Fibroblast of pulmonary artery (primary cell): Measurements from ENCODE around the gene PKMYT1.

ENCODE experiments used
- DNase-seq: peaks from one replicate; pipeline ENCODE4 v3.0.0-alpha.2; 2010; ENCODE audit warnings: low read depth
- H3K4me3 ChIP-seq: replicated peaks from 2 replicates; pipeline ENCODE4 v1.5.1; 2011; ENCODE audit warnings: low read depth, mild to moderate bottlenecking, control low read depth, low read length, moderate library complexity
- CTCF ChIP-seq: IDR thresholded peaks from 2 replicates; pipeline ENCODE4 v1.5.1; 2011; ENCODE audit warnings: mild to moderate bottlenecking, control low read depth, low read length, inconsistent platforms; ENCODE audit errors: missing control alignments

Gene PKMYT1

GRCh38 chr16:2992383-2993081 is 12.3 kb upstream of the PKMYT1 start:
- no peak for DNase-seq
- H3K4me3 ChIP-seq: no peak overlapping the region
- no peak for TF ChIP-seq CTCF

DNA sequence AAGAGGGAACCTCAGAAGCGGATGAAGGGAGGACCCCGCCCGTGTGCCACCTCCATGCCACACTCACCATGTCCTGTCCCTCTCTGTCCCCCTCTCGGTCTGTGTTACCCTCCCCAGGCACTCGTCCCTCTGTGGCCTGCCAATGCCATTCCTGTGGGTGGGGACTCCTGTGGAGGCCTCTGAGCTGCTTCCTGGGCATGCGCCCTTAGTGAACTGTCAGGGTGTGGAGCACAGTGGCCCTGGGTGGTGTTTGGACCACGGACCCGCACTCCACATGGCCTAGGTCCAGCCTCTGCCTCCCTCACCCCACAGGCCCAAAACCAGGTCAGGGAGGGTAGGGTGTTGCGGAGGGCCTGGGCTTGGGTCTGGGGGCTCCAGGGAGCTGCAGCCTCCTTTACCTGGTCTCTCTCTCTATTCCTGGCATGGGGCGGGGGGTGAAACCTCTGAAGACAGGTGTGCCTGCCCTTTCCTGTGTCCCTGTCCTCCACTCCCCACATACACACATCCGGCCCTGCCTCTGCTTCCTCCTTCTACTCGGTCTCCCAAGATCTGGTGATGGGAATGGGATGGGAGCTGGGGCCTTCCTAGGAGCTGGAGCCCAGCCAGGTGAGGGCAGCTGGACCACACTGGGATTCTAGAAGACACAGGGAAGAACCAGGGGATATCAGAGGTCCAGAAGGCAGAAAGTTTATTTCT is 11.5 kb upstream of the PKMYT1 start:
- no peak for TF ChIP-seq CTCF
- no peak for DNase-seq
- H3K4me3 ChIP-seq: no peak overlapping the region

GRCh38 chr16:2990891-2991290 is 10.6 kb upstream of the PKMYT1 start:
- TF ChIP-seq CTCF: no peak
- DNase-seq: no peak
- H3K4me3 ChIP-seq: no peak overlapping the region

- H3K4me3 ChIP-seq: no peak overlapping the region
- no peak for TF ChIP-seq CTCF
- DNase-seq: no peak
Observed at GRCh38 chr16:2988590-2989099, 8.4 kb upstream of the PKMYT1 start.

- H3K4me3 ChIP-seq: no peak overlapping the region
- no peak for DNase-seq
- no peak for TF ChIP-seq CTCF
Observed at GRCh38 chr16:2987833-2988232, 7.6 kb upstream of the PKMYT1 start.

DNA sequence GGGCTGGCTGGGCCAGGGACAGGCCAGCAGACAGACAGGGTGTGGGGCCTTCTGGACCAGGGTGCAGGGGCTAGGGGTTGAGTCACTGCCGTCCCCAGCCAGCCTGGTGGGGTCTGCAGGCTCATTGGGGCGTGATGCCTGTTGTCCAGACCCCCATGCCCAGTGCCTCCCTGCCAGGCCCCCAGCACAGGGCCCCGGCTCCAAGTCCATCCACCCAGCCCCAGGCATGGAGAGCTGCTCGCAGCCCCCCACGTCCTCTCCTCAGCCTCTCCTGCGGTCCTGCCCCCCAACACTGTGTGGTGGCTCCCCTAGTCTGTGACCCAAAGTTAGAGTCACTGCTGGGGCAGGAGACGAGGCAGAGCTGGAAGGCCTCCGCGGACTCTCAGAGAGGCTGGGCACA is 7.0 kb upstream of the PKMYT1 start:
- no peak overlapping the region for H3K4me3 ChIP-seq
- no peak for TF ChIP-seq CTCF
- DNase-seq: no peak
